ENCODE measurements around the gene TBX4.

GRCh38 chr17:61421460-61421859 is 30.8 kb upstream of the TBX4 start:
- TF ChIP-seq TEAD4 (IDR thresholded peaks at IDR 0.05) (no peak), EGR1 (IDR thresholded peaks at IDR 0.05) (no peak), TAF1 (IDR thresholded peaks at IDR 0.05; ENCODE audit: low read depth) (no peak), EP300 (IDR thresholded peaks at IDR 0.05; ENCODE audit: borderline replicate concordance) (no peak), RAD21 (IDR thresholded peaks at IDR 0.05; ENCODE audit: low read depth) (no peak), REST (IDR thresholded peaks at IDR 0.05; ENCODE audit: low read depth) (no peak), ZBTB7A (IDR thresholded peaks at IDR 0.05; ENCODE audit: low read depth) (no peak), FOXM1 (IDR thresholded peaks at IDR 0.05; ENCODE audit: borderline replicate concordance, low read depth) (no peak), CEBPB (IDR thresholded peaks at IDR 0.05) (no peak), YY1 (IDR thresholded peaks at IDR 0.05; ENCODE audit: low read depth) (no peak)
- TF ChIP-seq, protein P1, sequence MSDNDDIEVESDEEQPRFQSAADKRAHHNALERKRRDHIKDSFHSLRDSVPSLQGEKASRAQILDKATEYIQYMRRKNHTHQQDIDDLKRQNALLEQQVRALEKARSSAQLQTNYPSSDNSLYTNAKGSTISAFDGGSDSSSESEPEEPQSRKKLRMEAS (IDR thresholded peaks at IDR 0.05): no peak
- TF ChIP-seq, protein P2, sequence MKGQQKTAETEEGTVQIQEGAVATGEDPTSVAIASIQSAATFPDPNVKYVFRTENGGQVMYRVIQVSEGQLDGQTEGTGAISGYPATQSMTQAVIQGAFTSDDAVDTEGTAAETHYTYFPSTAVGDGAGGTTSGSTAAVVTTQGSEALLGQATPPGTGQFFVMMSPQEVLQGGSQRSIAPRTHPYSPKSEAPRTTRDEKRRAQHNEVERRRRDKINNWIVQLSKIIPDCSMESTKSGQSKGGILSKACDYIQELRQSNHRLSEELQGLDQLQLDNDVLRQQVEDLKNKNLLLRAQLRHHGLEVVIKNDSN (IDR thresholded peaks at IDR 0.05): no peak

Data from Ishikawa (cell line).